ENCODE data around the gene CAPZB. TPM values are rescaled to one million over a fixed set of nuclear protein-coding genes. Genes with fewer than 3 reads are reported as not detected.
"Not testable (repeated sequence)": the region's sequence is repeated elsewhere in the genome, so short reads cannot be mapped to it uniquely, and the experiment has no call there.

The CAPZB gene
- total and polyA plus RNA-seq, 7 experiments from 2014 or later = 216 to 559 (median 327) TPM

DNA sequence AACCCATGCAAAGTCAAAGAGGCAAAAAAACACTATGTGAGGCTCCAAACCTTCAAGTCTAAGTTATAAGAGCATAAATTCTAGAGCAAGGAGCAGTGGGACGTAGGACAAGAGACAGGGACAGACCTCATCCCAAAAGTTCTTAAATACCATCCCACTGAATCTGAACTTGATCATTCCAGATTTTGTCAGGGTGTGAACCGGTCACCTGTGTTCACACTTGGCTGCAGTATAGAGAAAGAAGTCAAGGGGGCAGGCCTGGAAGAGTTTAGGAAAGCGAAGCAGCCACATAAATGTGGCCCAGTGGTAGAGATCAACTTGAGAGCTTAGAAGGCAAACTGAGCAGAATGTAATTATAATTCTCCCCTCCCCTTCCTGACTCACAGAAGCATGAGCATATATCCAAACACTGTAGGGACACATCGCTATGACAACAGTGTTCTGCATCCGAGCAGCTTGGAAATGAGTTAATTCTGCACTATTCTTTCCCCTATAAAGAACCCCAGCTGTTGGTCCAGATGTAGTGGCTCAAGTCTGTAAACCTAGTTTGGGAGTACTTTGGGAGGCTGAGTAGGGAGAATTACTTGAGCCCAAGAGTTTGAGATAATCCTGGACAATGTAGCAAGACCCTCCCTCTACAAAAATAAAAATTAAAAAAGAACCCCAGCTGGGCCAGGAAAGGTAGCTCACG is 176.1 kb downstream of the CAPZB start:
- POLR2A ChIA-PET = interaction anchor here (1.1 kb wide), 1 partner anchor 58 kb away, joined by 4 read pairs; the partner anchor contains the start of gene EMC1
- Histone ChIP-seq H3K27me3 (ENCODE audit: control insufficient read depth in 2 of 2, insufficient read depth in 2 of 2, low read length in 2 of 2) (no peaks in the 10 kb centered on the region), H3K27ac (ENCODE audit: low read depth, low read length) (no peak overlapping the region), H3K9me3 (ENCODE audit: control insufficient read depth in 2 of 3, low read length in 3 of 3) (no peaks in the 10 kb centered on the region), H3K4me3 (ENCODE audit: low read length) (no peak overlapping the region), H3K4me1 (ENCODE audit: control insufficient read depth in 2 of 2, insufficient read depth in 2 of 2, low read length in 2 of 2) (peaks cover 16 to 17% of the 10 kb centered on the region in 2 donors), H3K36me3 (ENCODE audit: control insufficient read depth in 2 of 3, insufficient read depth in 3 of 3, low read length in 3 of 3) (peaks cover 5 to 45% (median 8%) of the 10 kb centered on the region in 3 experiments)
- CTCF ChIA-PET = no interaction called here
- ATAC-seq (no peak), DNase-seq (no peak)
- H3K4me1 Mint-ChIP-seq = peaks cover 24 to 40% (median 33%) of the 10 kb centered on the region in 7 donors
- H3K36me3 Mint-ChIP-seq = peaks cover 10 to 38% (median 17%) of the 10 kb centered on the region in 5 donors
- no peaks in the 10 kb centered on the region for H3K9me3 Mint-ChIP-seq
- H3K4me3 Mint-ChIP-seq = peak overlapping the region in 4 of 10 donors; percentile 4 to 76 (median 29)
- intact Hi-C loops (cut with micrococcal nuclease) = no loop called here
- H3K27me3 Mint-ChIP-seq = no peaks in the 10 kb centered on the region
- peak overlapping the region in 1 of 9 donors; percentile 25 for H3K27ac Mint-ChIP-seq

GRCh38 chr1:19308509-19308907 is 176.8 kb downstream of the CAPZB start:
- intact Hi-C loops (cut with micrococcal nuclease) = no loop called here
- no peaks in the 10 kb centered on the region for H3K27me3 ChIP-seq (ENCODE audit: control insufficient read depth in 2 of 2, insufficient read depth in 2 of 2, low read length in 2 of 2)
- H3K9me3 ChIP-seq (ENCODE audit: control insufficient read depth in 2 of 3, low read length in 3 of 3) = no peaks in the 10 kb centered on the region
- no peaks in the 10 kb centered on the region for H3K27me3 Mint-ChIP-seq
- H3K36me3 Mint-ChIP-seq = peaks cover 13 to 45% (median 21%) of the 10 kb centered on the region in 5 donors
- H3K36me3 ChIP-seq (ENCODE audit: control insufficient read depth in 2 of 3, insufficient read depth in 3 of 3, low read length in 3 of 3) = peaks cover 5 to 53% (median 8%) of the 10 kb centered on the region in 3 experiments
- no peak overlapping the region for H3K4me3 ChIP-seq (ENCODE audit: low read length)
- CTCF ChIA-PET = no interaction called here
- no peak overlapping the region for H3K27ac ChIP-seq (ENCODE audit: low read depth, low read length)
- no peak for ATAC-seq
- no peak for DNase-seq
- peaks cover 22 to 37% (median 34%) of the 10 kb centered on the region in 7 donors for H3K4me1 Mint-ChIP-seq
- peak overlapping the region in 2 of 10 donors; percentile 44 to 76 for H3K4me3 Mint-ChIP-seq
- H3K4me1 ChIP-seq (ENCODE audit: control insufficient read depth in 2 of 2, insufficient read depth in 2 of 2, low read length in 2 of 2) = peaks cover 15 to 16% of the 10 kb centered on the region in 2 donors
- POLR2A ChIA-PET = no interaction called here
- H3K9me3 Mint-ChIP-seq = no peaks in the 10 kb centered on the region
- peak overlapping the region in 1 of 9 donors; percentile 49 for H3K27ac Mint-ChIP-seq

GRCh38 chr1:19307794-19308508 is 177.4 kb downstream of the CAPZB start:
- no peaks in the 10 kb centered on the region for H3K27me3 ChIP-seq (ENCODE audit: control insufficient read depth in 2 of 2, insufficient read depth in 2 of 2, low read length in 2 of 2)
- no peaks in the 10 kb centered on the region for H3K9me3 Mint-ChIP-seq
- H3K4me1 ChIP-seq (ENCODE audit: control insufficient read depth in 2 of 2, insufficient read depth in 2 of 2, low read length in 2 of 2) = peaks cover 10 to 11% of the 10 kb centered on the region in 2 donors
- intact Hi-C loops (cut with micrococcal nuclease) = no loop called here
- H3K4me3 Mint-ChIP-seq = peak overlapping the region in 1 of 10 donors; percentile 65
- ATAC-seq = no peak
- no peak overlapping the region for H3K4me3 ChIP-seq (ENCODE audit: low read length)
- CTCF ChIA-PET = no interaction called here
- no peaks in the 10 kb centered on the region for H3K27me3 Mint-ChIP-seq
- no peaks in the 10 kb centered on the region for H3K9me3 ChIP-seq (ENCODE audit: control insufficient read depth in 2 of 3, low read length in 3 of 3)
- POLR2A ChIA-PET = no interaction called here
- no peak for DNase-seq
- peaks cover 5 to 58% (median 8%) of the 10 kb centered on the region in 3 experiments for H3K36me3 ChIP-seq (ENCODE audit: control insufficient read depth in 2 of 3, insufficient read depth in 3 of 3, low read length in 3 of 3)
- H3K27ac Mint-ChIP-seq = no peak overlapping the region
- peaks cover 17 to 33% (median 28%) of the 10 kb centered on the region in 7 donors for H3K4me1 Mint-ChIP-seq
- no peak overlapping the region for H3K27ac ChIP-seq (ENCODE audit: low read depth, low read length)
- H3K36me3 Mint-ChIP-seq = peaks cover 16 to 49% (median 23%) of the 10 kb centered on the region in 5 donors

- H3K36me3 Mint-ChIP-seq = peaks cover 16 to 53% (median 25%) of the 10 kb centered on the region in 5 donors
- no peak overlapping the region for H3K27ac ChIP-seq (ENCODE audit: low read depth, low read length)
- POLR2A ChIA-PET = no interaction called here
- ATAC-seq (no peak), DNase-seq (no peak)
- peaks cover 13 to 33% (median 24%) of the 10 kb centered on the region in 7 donors for H3K4me1 Mint-ChIP-seq
- intact Hi-C loops (cut with micrococcal nuclease) = no loop called here
- no peak overlapping the region for H3K4me3 ChIP-seq (ENCODE audit: low read length)
- H3K9me3 ChIP-seq (ENCODE audit: control insufficient read depth in 2 of 3, low read length in 3 of 3) = no peaks in the 10 kb centered on the region
- H3K27ac Mint-ChIP-seq = no peak overlapping the region
- peaks cover 5 to 6% of the 10 kb centered on the region in 2 donors for H3K4me1 ChIP-seq (ENCODE audit: control insufficient read depth in 2 of 2, insufficient read depth in 2 of 2, low read length in 2 of 2)
- H3K27me3 Mint-ChIP-seq = no peaks in the 10 kb centered on the region
- no peaks in the 10 kb centered on the region for H3K9me3 Mint-ChIP-seq
- CTCF ChIA-PET = no interaction called here
- no peaks in the 10 kb centered on the region for H3K27me3 ChIP-seq (ENCODE audit: control insufficient read depth in 2 of 2, insufficient read depth in 2 of 2, low read length in 2 of 2)
- no peak overlapping the region for H3K4me3 Mint-ChIP-seq
- H3K36me3 ChIP-seq (ENCODE audit: control insufficient read depth in 2 of 3, insufficient read depth in 3 of 3, low read length in 3 of 3) = peaks cover 5 to 59% (median 8%) of the 10 kb centered on the region in 3 experiments
Observed at GRCh38 chr1:19306941-19307340, 178.4 kb downstream of the CAPZB start.

DNA sequence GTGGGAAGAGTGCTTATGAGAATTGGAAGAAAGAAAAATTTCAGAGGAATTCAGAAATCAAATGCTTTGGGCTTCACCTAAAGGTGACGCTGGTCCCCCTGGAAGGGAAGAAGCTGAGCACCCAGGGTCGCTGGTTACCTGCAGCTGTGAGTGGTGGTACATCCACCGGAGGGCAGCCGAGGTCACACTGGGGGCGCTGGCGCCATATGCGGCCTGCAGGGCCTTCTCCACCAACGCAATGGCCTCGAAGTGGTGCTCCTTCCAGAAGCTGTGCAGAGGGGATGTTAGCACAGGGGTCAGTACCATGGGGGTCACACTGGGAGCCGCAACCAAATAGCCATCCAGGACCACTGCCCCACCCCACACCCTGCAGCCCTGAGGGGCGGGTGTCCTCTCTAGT is 179.5 kb downstream of the CAPZB start:
- H3K4me1 ChIP-seq (ENCODE audit: control insufficient read depth in 2 of 2, insufficient read depth in 2 of 2, low read length in 2 of 2) = peaks cover 1% of the 10 kb centered on the region in 2 donors
- no peaks in the 10 kb centered on the region for H3K9me3 ChIP-seq (ENCODE audit: control insufficient read depth in 2 of 3, low read length in 3 of 3)
- no peaks in the 10 kb centered on the region for H3K27me3 Mint-ChIP-seq
- no peak overlapping the region for H3K4me3 ChIP-seq (ENCODE audit: low read length)
- peaks cover 5 to 59% (median 8%) of the 10 kb centered on the region in 3 experiments for H3K36me3 ChIP-seq (ENCODE audit: control insufficient read depth in 2 of 3, insufficient read depth in 3 of 3, low read length in 3 of 3)
- ATAC-seq (no peak), DNase-seq (no peak)
- no peak overlapping the region for H3K4me3 Mint-ChIP-seq
- H3K27ac Mint-ChIP-seq = no peak overlapping the region
- intact Hi-C loops (cut with micrococcal nuclease) = no loop called here
- H3K4me1 Mint-ChIP-seq = peaks cover 7 to 28% (median 19%) of the 10 kb centered on the region in 7 donors
- POLR2A ChIA-PET = no interaction called here
- peaks cover 13 to 53% (median 25%) of the 10 kb centered on the region in 5 donors for H3K36me3 Mint-ChIP-seq
- no peak overlapping the region for H3K27ac ChIP-seq (ENCODE audit: low read depth, low read length)
- no peaks in the 10 kb centered on the region for H3K9me3 Mint-ChIP-seq
- no peaks in the 10 kb centered on the region for H3K27me3 ChIP-seq (ENCODE audit: control insufficient read depth in 2 of 2, insufficient read depth in 2 of 2, low read length in 2 of 2)
- CTCF ChIA-PET = interaction anchor here (0.6 kb wide), 1 partner anchor 258 kb away, joined by 4 read pairs; no protein-coding TSS in a partner anchor

DNA sequence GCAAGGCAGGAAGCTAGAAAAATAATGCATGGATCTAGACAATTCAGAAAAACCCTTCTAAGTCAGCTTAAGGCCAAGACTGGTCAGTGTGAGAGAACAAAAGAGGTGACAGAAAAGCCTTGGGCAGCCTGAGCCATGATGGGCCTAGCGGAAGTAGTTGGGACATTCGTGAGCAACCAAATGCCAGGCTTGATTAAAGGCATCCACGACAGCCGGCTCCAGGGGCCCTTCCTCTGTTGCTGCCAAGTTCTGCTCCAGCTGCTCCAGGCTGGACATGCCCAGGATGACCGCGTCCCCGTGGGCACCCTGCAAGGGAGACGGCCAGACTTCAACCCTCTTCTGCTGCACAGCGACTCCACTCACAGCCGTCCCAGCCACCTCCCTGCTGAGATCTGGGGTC is 181.3 kb downstream of the CAPZB start:
- H3K4me3 Mint-ChIP-seq; H3K9me3 Mint-ChIP-seq; ATAC-seq; H3K9me3 ChIP-seq (ENCODE audit: control insufficient read depth in 2 of 3, low read length in 3 of 3); intact Hi-C loops (cut with micrococcal nuclease); DNase-seq; H3K4me1 ChIP-seq (ENCODE audit: control insufficient read depth in 2 of 2, insufficient read depth in 2 of 2, low read length in 2 of 2); H3K27me3 ChIP-seq (ENCODE audit: control insufficient read depth in 2 of 2, insufficient read depth in 2 of 2, low read length in 2 of 2); POLR2A ChIA-PET; H3K27ac Mint-ChIP-seq; H3K27me3 Mint-ChIP-seq; H3K27ac ChIP-seq (ENCODE audit: low read depth, low read length); H3K4me3 ChIP-seq (ENCODE audit: low read length): not testable (repeated sequence)
- peaks cover 5 to 59% (median 8%) of the 10 kb centered on the region in 3 experiments for H3K36me3 ChIP-seq (ENCODE audit: control insufficient read depth in 2 of 3, insufficient read depth in 3 of 3, low read length in 3 of 3)
- CTCF ChIA-PET = interaction anchor here (0.6 to 0.7 kb wide), 2 partner anchors 97 to 485 kb away, joined by 4 read pairs; no protein-coding TSS in a partner anchor
- Mint-ChIP-seq H3K4me1 (peaks cover 2 to 23% (median 4%) of the 10 kb centered on the region in 7 donors), H3K36me3 (peaks cover 16 to 61% (median 25%) of the 10 kb centered on the region in 5 donors)

Data from naive thymus-derived CD4-positive, alpha-beta T cell (primary cell).